ENCODE data around the gene CCDC86. TPM values are rescaled to one million over a fixed set of nuclear protein-coding genes. Genes with fewer than 3 reads are reported as not detected.

Gene CCDC86
- total RNA-seq, 1 donor from 2014 or later = 22.8 TPM

- peaks cover 45% of the 10 kb centered on the region for H3K27me3 Mint-ChIP-seq
- TF ChIP-seq, protein P1, sequence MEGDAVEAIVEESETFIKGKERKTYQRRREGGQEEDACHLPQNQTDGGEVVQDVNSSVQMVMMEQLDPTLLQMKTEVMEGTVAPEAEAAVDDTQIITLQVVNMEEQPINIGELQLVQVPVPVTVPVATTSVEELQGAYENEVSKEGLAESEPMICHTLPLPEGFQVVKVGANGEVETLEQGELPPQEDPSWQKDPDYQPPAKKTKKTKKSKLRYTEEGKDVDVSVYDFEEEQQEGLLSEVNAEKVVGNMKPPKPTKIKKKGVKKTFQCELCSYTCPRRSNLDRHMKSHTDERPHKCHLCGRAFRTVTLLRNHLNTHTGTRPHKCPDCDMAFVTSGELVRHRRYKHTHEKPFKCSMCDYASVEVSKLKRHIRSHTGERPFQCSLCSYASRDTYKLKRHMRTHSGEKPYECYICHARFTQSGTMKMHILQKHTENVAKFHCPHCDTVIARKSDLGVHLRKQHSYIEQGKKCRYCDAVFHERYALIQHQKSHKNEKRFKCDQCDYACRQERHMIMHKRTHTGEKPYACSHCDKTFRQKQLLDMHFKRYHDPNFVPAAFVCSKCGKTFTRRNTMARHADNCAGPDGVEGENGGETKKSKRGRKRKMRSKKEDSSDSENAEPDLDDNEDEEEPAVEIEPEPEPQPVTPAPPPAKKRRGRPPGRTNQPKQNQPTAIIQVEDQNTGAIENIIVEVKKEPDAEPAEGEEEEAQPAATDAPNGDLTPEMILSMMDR (IDR thresholded peaks at IDR 0.05; ENCODE audit: unreplicated experiment) = peak; percentile 93
- H3K4me3 Mint-ChIP-seq (ENCODE audit: low read depth) = no peak overlapping the region
- no peak overlapping the region for H3K27ac Mint-ChIP-seq
- no peaks in the 10 kb centered on the region for H3K36me3 Mint-ChIP-seq (ENCODE audit: insufficient read depth)
- H3K9me3 Mint-ChIP-seq (ENCODE audit: low read depth) = no peaks in the 10 kb centered on the region
- peak; percentile 70 for DNase-seq (ENCODE audit: low spot score, unreplicated experiment)
- no peaks in the 10 kb centered on the region for H3K4me1 Mint-ChIP-seq (ENCODE audit: low read depth)
These were observed 10.8 kb upstream of the CCDC86 start for GRCh38 chr11:60831143-60831500.

DNA sequence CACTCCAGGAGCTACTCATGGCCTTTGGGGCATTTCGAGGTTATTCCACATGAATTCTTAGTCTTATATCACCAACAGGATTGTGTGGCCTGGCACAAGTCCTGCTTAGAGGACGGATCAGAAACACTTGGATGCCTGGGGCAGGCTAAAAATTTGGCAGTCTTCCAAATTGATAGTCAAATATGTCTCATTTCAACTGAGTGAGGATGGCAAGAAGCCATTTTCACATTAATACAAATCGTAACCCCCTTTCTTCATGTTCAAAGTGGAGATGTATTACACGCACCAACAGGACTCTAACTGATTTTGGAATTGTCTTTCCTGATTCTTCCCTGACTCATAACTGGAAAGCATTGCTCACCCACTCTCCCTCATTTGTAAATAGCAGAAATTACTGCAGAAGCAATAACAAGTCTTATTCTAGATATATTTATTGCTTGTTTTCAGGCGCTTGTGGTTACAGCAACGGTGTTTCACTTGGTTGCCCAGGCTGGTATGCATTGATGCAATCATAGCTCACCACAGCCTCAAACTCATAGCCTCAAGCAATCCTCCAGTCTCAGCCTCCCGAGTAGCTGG, 10.3 kb upstream of the CCDC86 start:
- no peaks in the 10 kb centered on the region for H3K4me1 Mint-ChIP-seq (ENCODE audit: low read depth)
- H3K4me3 Mint-ChIP-seq (ENCODE audit: low read depth) = no peak overlapping the region
- H3K9me3 Mint-ChIP-seq (ENCODE audit: low read depth) = no peaks in the 10 kb centered on the region
- DNase-seq (ENCODE audit: low spot score, unreplicated experiment) = no peak
- no peak overlapping the region for H3K27ac Mint-ChIP-seq
- H3K27me3 Mint-ChIP-seq = peaks cover 45% of the 10 kb centered on the region
- TF ChIP-seq, protein P1 (IDR thresholded peaks at IDR 0.05; ENCODE audit: unreplicated experiment) = no peak
- no peaks in the 10 kb centered on the region for H3K36me3 Mint-ChIP-seq (ENCODE audit: insufficient read depth)

DNA sequence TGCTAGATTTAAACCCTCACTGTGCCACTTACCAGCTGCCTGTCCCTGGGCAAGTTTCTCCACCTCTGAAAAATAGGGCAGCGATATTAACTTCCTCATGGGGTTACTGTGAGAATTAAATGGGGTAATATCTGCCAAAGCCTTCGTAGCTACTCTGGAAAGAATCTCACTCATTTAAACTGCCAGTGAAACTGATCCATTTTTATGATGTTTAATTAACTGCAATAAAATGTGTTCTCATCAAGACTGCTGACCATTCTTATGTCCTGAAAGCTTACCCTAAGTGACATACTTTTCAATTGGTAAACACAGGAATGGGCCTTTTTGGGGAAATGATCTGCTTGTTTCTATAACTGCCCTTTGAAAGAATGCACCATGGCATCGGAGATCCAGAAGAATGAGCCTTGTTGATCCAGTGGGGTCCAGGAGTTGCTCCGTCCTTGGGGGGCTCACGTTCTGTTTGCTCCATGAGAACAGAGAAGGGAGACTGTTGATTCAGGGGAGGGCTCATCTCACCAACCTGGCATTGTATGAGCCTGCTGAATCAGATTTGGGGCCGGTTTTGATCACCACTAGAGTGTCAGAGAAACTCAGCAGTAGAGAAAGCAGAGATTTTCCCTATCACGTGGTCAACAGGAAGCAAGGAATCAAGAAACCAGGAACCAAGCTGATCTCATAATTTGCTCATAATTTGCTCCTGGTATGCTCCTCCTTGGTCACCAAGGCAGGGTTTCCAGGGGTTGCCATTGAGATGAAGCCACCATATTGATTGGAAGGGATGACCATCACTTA, 7.0 kb upstream of the CCDC86 start:
- H3K9me3 Mint-ChIP-seq (ENCODE audit: low read depth) = no peaks in the 10 kb centered on the region
- no peak for DNase-seq (ENCODE audit: low spot score, unreplicated experiment)
- no peak overlapping the region for H3K27ac Mint-ChIP-seq
- no peaks in the 10 kb centered on the region for H3K4me1 Mint-ChIP-seq (ENCODE audit: low read depth)
- TF ChIP-seq, protein P1 (IDR thresholded peaks at IDR 0.05; ENCODE audit: unreplicated experiment) = no peak
- no peak overlapping the region for H3K4me3 Mint-ChIP-seq (ENCODE audit: low read depth)
- H3K27me3 Mint-ChIP-seq = peaks cover 33% of the 10 kb centered on the region
- H3K36me3 Mint-ChIP-seq (ENCODE audit: insufficient read depth) = no peaks in the 10 kb centered on the region

- TF ChIP-seq, protein P1 (IDR thresholded peaks at IDR 0.05; ENCODE audit: unreplicated experiment) = no peak
- DNase-seq (ENCODE audit: low spot score, unreplicated experiment) = no peak
- Mint-ChIP-seq H3K9me3 (ENCODE audit: low read depth) (no peaks in the 10 kb centered on the region), H3K4me1 (ENCODE audit: low read depth) (no peaks in the 10 kb centered on the region), H3K27me3 (peaks cover 33% of the 10 kb centered on the region), H3K27ac (no peak overlapping the region), H3K4me3 (ENCODE audit: low read depth) (no peak overlapping the region), H3K36me3 (ENCODE audit: insufficient read depth) (no peaks in the 10 kb centered on the region)
These were observed 6.4 kb upstream of the CCDC86 start for GRCh38 chr11:60835534-60835846.

GRCh38 chr11:60836866-60837515, 4.9 kb upstream of the CCDC86 start:
- H3K36me3 Mint-ChIP-seq (ENCODE audit: insufficient read depth) = no peaks in the 10 kb centered on the region
- H3K27me3 Mint-ChIP-seq = peaks cover 19% of the 10 kb centered on the region
- no peak overlapping the region for H3K27ac Mint-ChIP-seq
- no peaks in the 10 kb centered on the region for H3K9me3 Mint-ChIP-seq (ENCODE audit: low read depth)
- DNase-seq (ENCODE audit: low spot score, unreplicated experiment) = no peak
- no peak overlapping the region for H3K4me3 Mint-ChIP-seq (ENCODE audit: low read depth)
- TF ChIP-seq, protein P1 (IDR thresholded peaks at IDR 0.05; ENCODE audit: unreplicated experiment) = no peak
- peaks cover 4% of the 10 kb centered on the region for H3K4me1 Mint-ChIP-seq (ENCODE audit: low read depth)

Measured in progenitor cell of endocrine pancreas (in vitro differentiated cells).